HepG2 (cell line): ENCODE measurements around the gene TALDO1. TPM values are rescaled to one million over a fixed set of nuclear protein-coding genes. Genes with fewer than 3 reads are reported as not detected.

Source experiments
- AGO2 ChIP-seq: fragments of 200-400 bp; formaldehyde crosslinking; optimal IDR thresholded peaks from 2 replicates; pipeline ENCODE3; 2017; ENCODE audit warnings: mild to moderate bottlenecking, low read depth, low read length, moderate library complexity
- FOXK1 ChIP-seq: sonication (generic); formaldehyde crosslinking; IDR thresholded peaks from 2 replicates; pipeline ENCODE4 v1.4.0; 2020; ENCODE audit warnings: low read depth, missing genetic modification reagents, borderline replicate concordance
- HNRNPLL ChIP-seq: fragments of 200-400 bp; formaldehyde crosslinking; IDR thresholded peaks from 2 replicates; pipeline ENCODE4 v1.6.1; 2017; ENCODE audit warnings: mild to moderate bottlenecking, low read depth, low read length; ENCODE audit not compliant: poor library complexity, severe bottlenecking
- NAIF1 ChIP-seq: sonication (generic); formaldehyde crosslinking; IDR thresholded peaks from 2 replicates; pipeline ENCODE4 v1.5.0; 2020; ENCODE audit warnings: mild to moderate bottlenecking, missing genetic modification reagents, borderline replicate concordance
- RBM39 ChIP-seq: fragments of 200-400 bp; formaldehyde crosslinking; IDR thresholded peaks from one replicate; pipeline ENCODE4 v1.6.1; 2018; ENCODE audit warnings: antibody characterized with exemption, mild to moderate bottlenecking, low read depth, low read length; ENCODE audit not compliant: poor library complexity, severe bottlenecking
- RXRA ChIP-seq: sonication (generic); formaldehyde crosslinking; IDR thresholded peaks from 2 replicates; pipeline ENCODE4 v1.5.1; 2020; ENCODE audit warnings: missing genetic modification reagents
- RXRB ChIP-seq: IDR thresholded peaks from 2 replicates; pipeline ENCODE4 v1.6.1; 2016; ENCODE audit warnings: borderline replicate concordance, missing genetic modification reagents, missing compliant biosample characterization
- SNAPC5 ChIP-seq: sonication (generic); formaldehyde crosslinking; IDR thresholded peaks from 2 replicates; pipeline ENCODE4 v1.8.1; 2023; ENCODE audit warnings: mild to moderate bottlenecking, missing genetic modification reagents, borderline replicate concordance
- SNRNP70 ChIP-seq: fragments of 200-400 bp; formaldehyde crosslinking; IDR thresholded peaks from 2 replicates; pipeline ENCODE4 v1.6.1; 2017; ENCODE audit warnings: mild to moderate bottlenecking, low read depth, low read length, moderate library complexity
- SOX13 ChIP-seq, 3 experiments: fragments of 450-650 bp in 1 of 3; sonication (generic) in 1 of 3; formaldehyde crosslinking in 1 of 3; IDR thresholded peaks in 2 of 3; conservative IDR thresholded peaks in 1 of 3; 2 replicates each; pipeline versions ENCODE4 v1.5.0 to v1.6.1; 2016 to 2020; ENCODE audit warnings: antibody characterized with exemption in 1 of 3, mild to moderate bottlenecking in 1 of 3, missing compliant biosample characterization in 1 of 3, missing genetic modification reagents in 1 of 3, moderate library complexity in 1 of 3
- SP5 ChIP-seq: IDR thresholded peaks from 2 replicates; pipeline ENCODE4 v1.6.1; 2016; ENCODE audit warnings: low read depth, borderline replicate concordance
- ZNF354B ChIP-seq: sonication (generic); formaldehyde crosslinking; IDR thresholded peaks from 2 replicates; pipeline ENCODE4 v1.8.0; 2022; ENCODE audit warnings: mild to moderate bottlenecking, missing genetic modification reagents
- ZNF567 ChIP-seq: sonication (generic); formaldehyde crosslinking; IDR thresholded peaks from 2 replicates; pipeline ENCODE4 v1.8.1; 2023; ENCODE audit warnings: mild to moderate bottlenecking, missing genetic modification reagents, borderline replicate concordance
- ZNF615 ChIP-seq: sonication (generic); formaldehyde crosslinking; IDR thresholded peaks from 2 replicates; pipeline ENCODE4 v1.5.0; 2020; ENCODE audit warnings: mild to moderate bottlenecking, missing genetic modification reagents, borderline replicate concordance
- ZNF781 ChIP-seq: sonication (generic); formaldehyde crosslinking; IDR thresholded peaks from 2 replicates; pipeline ENCODE4 v1.5.1; 2020; ENCODE audit warnings: borderline replicate concordance, mild to moderate bottlenecking, missing genetic modification reagents; ENCODE audit errors: not compliant biosample characterization
- ZNF878 ChIP-seq: sonication (generic); formaldehyde crosslinking; IDR thresholded peaks from 2 replicates; pipeline ENCODE4 v1.8.1; 2023; ENCODE audit warnings: mild to moderate bottlenecking, missing genetic modification reagents, moderate library complexity
- polyA plus RNA-seq, 8 experiments: library from polyadenylated mRNA; depleted of rRNA in 3 of 8; stranded (reverse) in 7 of 8; unstranded in 1 of 8; fragments of >200 nt; fragmentation: Illumina TruSeq in 4 of 8; extraction: Trizol in 4 of 8; gene quantifications; 2 replicates each; pipeline versions ENCODE4 v1.2.1 to v1.2.3, GENCODE V29; 2011 to 2016; ENCODE audit warnings: low read depth in 4 of 8, missing spikeins in 1 of 8, mixed read lengths in 1 of 8; ENCODE audit not compliant: insufficient read depth in 1 of 8
- total RNA-seq, 5 experiments: library from RNA; depleted of rRNA; stranded (reverse); fragments of >200 nt; fragmentation: Illumina TruSeq; extraction: Trizol; gene quantifications; 2 replicates each; pipeline ENCODE4 v1.2.3, GENCODE V29; 2016; ENCODE audit warnings: low read depth in 1 of 5
- TF ChIP-seq, protein P1 (sequence below): sonication (generic); formaldehyde crosslinking; IDR thresholded peaks from 2 replicates; pipeline ENCODE4; 2020; ENCODE audit warnings: missing genetic modification reagents, mild to moderate bottlenecking, borderline replicate concordance
- TF ChIP-seq, protein P2 (sequence below): sonication (generic); formaldehyde crosslinking; IDR thresholded peaks from 2 replicates; pipeline ENCODE4 v1.5.1; 2020; ENCODE audit warnings: mild to moderate bottlenecking, missing genetic modification reagents, moderate library complexity

The TALDO1 gene
- total and polyA plus RNA-seq, 2 of the 13 experiments (the other 11 are each of a cell fraction or from before 2014, with no cell fraction given) = 107 to 240 TPM

DNA sequence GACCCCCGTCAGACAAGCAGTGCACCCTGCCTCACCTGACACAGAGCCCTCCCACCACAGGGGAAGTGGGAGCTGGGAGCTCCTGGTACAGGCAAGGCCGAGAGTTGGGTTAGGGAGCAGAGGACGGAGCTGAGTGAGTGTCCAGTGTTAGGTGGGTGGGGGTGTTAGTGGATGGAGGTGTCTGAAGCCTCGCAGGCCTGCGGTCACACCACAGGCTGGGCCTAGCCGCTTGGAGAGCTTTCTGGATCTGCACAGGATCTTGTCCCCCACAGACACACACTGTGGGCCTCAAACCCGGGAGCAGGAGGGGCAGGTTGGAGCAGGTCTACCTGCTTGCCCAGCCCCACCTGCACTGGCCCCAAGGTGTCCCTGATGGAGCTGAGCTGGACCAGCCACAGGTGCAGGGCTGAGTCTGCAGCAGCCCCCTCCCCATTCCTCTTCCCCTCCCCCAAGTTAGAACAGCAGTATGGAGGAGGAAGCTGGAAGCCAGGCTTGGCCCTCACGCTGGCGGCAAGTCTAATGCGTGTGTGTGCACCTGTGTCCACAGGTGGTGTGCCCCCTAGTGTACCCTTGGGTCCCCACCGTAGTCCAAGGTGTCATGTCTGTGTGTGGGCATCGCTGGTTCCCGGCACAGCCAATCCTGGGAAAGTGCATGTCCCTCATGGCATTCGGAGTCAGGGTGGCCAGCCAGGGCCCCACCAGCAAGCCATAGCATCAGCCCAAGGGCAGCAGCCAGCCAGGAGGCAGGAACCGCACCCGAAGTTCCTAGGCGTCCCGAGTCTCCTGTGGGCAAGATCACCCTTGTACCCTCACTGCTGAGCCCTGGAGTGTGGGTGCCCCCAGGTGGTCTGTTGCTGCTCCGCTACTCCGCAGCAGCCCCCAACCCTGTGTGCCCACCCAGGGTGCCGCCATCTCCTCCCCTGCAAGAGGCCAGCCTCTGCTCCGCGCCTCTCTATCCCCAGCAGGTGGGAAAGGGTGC, 32.0 kb downstream of the TALDO1 start (continued):
- TF ChIP-seq ZNF354B (no peak), FOXK1 (CRISPR knock-in tag) (no peak), NAIF1 (no peak), HNRNPLL (no peak), SP5 (CRISPR knock-in tag) (no peak), RXRA (CRISPR knock-in tag) (0 out of 2 replicates have a peak, but pooled peaks have one; percentile 12), AGO2 (peak; percentile 75), ZNF615 (no peak), RXRB (CRISPR knock-in tag) (no peak), SOX13 (IDR thresholded peaks at IDR 0.05) (no peak), SOX13 (CRISPR knock-in tag; conservative IDR thresholded peaks at IDR 0.05 in 1 of 2, IDR thresholded peaks at IDR 0.05 in 1 of 2) (no peak), ZNF781 (CRISPR knock-in tag) (no peak), SNAPC5 (CRISPR knock-in tag) (no peak), RBM39 (no peak), ZNF878 (no peak), ZNF567 (CRISPR knock-in tag) (no peak), SNRNP70 (no peak)
- TF ChIP-seq, protein P1, sequence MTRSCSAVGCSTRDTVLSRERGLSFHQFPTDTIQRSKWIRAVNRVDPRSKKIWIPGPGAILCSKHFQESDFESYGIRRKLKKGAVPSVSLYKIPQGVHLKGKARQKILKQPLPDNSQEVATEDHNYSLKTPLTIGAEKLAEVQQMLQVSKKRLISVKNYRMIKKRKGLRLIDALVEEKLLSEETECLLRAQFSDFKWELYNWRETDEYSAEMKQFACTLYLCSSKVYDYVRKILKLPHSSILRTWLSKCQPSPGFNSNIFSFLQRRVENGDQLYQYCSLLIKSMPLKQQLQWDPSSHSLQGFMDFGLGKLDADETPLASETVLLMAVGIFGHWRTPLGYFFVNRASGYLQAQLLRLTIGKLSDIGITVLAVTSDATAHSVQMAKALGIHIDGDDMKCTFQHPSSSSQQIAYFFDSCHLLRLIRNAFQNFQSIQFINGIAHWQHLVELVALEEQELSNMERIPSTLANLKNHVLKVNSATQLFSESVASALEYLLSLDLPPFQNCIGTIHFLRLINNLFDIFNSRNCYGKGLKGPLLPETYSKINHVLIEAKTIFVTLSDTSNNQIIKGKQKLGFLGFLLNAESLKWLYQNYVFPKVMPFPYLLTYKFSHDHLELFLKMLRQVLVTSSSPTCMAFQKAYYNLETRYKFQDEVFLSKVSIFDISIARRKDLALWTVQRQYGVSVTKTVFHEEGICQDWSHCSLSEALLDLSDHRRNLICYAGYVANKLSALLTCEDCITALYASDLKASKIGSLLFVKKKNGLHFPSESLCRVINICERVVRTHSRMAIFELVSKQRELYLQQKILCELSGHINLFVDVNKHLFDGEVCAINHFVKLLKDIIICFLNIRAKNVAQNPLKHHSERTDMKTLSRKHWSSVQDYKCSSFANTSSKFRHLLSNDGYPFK (CRISPR knock-in tag) = 0 out of 2 replicates have a peak, but pooled peaks have one; percentile 37
- TF ChIP-seq, protein P2, sequence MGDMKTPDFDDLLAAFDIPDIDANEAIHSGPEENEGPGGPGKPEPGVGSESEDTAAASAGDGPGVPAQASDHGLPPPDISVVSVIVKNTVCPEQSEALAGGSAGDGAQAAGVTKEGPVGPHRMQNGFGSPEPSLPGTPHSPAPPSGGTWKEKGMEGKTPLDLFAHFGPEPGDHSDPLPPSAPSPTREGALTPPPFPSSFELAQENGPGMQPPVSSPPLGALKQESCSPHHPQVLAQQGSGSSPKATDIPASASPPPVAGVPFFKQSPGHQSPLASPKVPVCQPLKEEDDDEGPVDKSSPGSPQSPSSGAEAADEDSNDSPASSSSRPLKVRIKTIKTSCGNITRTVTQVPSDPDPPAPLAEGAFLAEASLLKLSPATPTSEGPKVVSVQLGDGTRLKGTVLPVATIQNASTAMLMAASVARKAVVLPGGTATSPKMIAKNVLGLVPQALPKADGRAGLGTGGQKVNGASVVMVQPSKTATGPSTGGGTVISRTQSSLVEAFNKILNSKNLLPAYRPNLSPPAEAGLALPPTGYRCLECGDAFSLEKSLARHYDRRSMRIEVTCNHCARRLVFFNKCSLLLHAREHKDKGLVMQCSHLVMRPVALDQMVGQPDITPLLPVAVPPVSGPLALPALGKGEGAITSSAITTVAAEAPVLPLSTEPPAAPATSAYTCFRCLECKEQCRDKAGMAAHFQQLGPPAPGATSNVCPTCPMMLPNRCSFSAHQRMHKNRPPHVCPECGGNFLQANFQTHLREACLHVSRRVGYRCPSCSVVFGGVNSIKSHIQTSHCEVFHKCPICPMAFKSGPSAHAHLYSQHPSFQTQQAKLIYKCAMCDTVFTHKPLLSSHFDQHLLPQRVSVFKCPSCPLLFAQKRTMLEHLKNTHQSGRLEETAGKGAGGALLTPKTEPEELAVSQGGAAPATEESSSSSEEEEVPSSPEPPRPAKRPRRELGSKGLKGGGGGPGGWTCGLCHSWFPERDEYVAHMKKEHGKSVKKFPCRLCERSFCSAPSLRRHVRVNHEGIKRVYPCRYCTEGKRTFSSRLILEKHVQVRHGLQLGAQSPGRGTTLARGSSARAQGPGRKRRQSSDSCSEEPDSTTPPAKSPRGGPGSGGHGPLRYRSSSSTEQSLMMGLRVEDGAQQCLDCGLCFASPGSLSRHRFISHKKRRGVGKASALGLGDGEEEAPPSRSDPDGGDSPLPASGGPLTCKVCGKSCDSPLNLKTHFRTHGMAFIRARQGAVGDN = no peak; the same call in 1 of the 2 replicates
